Endothelial cell of umbilical vein (primary cell): Measurements from ENCODE around the gene TP53.
A peak's percentile ranks its signal among the peaks of the same experiment; 100 is the strongest.

ENCODE experiments used
- CTCF ChIP-seq, 2 donors: IDR thresholded peaks; 1 replicate in 1 of 2; 2 replicates in 1 of 2; pipeline ENCODE4 v1.5.1; 2011; ENCODE audit warnings: low read length in 2 of 2, mild to moderate bottlenecking in 2 of 2, moderate library complexity in 2 of 2, control low read depth in 1 of 2, inconsistent platforms in 1 of 2, low read depth in 1 of 2; ENCODE audit not compliant: insufficient read depth in 1 of 2; ENCODE audit errors: extremely low read depth in 1 of 2
- EZH2 ChIP-seq: IDR thresholded peaks from 2 replicates; pipeline ENCODE4 v1.6.1; 2012; ENCODE audit warnings: borderline replicate concordance, low read depth, mild to moderate bottlenecking, moderate library complexity, low read length, inconsistent platforms; ENCODE audit not compliant: severe bottlenecking
- FOS ChIP-seq: IDR thresholded peaks from 2 replicates; pipeline ENCODE4 v1.6.1; 2011; ENCODE audit warnings: mild to moderate bottlenecking, low read length, moderate library complexity, borderline replicate concordance; ENCODE audit not compliant: insufficient read depth
- JUN ChIP-seq: IDR thresholded peaks from 2 replicates; pipeline ENCODE4 v1.6.1; 2011; ENCODE audit warnings: borderline replicate concordance, low read depth; ENCODE audit not compliant: insufficient read length, insufficient read depth
- MAX ChIP-seq: IDR thresholded peaks from 2 replicates; pipeline ENCODE4 v1.6.1; 2011; ENCODE audit not compliant: insufficient read depth, insufficient read length
- MYC ChIP-seq: IDR thresholded peaks from one replicate; pipeline ENCODE4 v1.6.1; 2011; ENCODE audit warnings: mild to moderate bottlenecking, low read depth, low read length
- POLR2A ChIP-seq: IDR thresholded peaks from 2 replicates; pipeline ENCODE4 v1.6.1; 2012; ENCODE audit warnings: low read depth, mild to moderate bottlenecking, control low read depth, low read length
- POLR2AphosphoS5 ChIP-seq: IDR thresholded peaks from 2 replicates; pipeline ENCODE4 v1.6.1; 2012; ENCODE audit warnings: low read depth, mild to moderate bottlenecking, control low read depth, low read length, moderate library complexity; ENCODE audit not compliant: insufficient read depth

- no peak for TF ChIP-seq CTCF (IDR thresholded peaks at IDR 0.05; ENCODE audit: extremely low read depth in 1 of 2, insufficient read depth in 1 of 2, low read depth in 1 of 2, low read length in 2 of 2)
- TF ChIP-seq MAX, result peak; percentile 44
- peak; percentile 94 for TF ChIP-seq POLR2A
- no peak for TF ChIP-seq JUN
- TF ChIP-seq POLR2AphosphoS5, result peak; percentile 90
- no peak for TF ChIP-seq EZH2
- TF ChIP-seq FOS, result peak; percentile 75
- peak; percentile 75 for TF ChIP-seq MYC
Measured at GRCh38 chr17:7687072-7687907, at the start of gene TP53.
